Neural progenitor cell (in vitro differentiated cells): ENCODE data around the gene ANO7. TPM values are rescaled to one million over a fixed set of nuclear protein-coding genes. Genes with fewer than 3 reads are reported as not detected.

ENCODE experiments used
- DNase-seq: peaks from one replicate; pipeline ENCODE4 v3.0.0-alpha.2; 2016; ENCODE audit warnings: low spot score
- H2AFZ ChIP-seq: fragments of 200-600 bp; sonication (generic); replicated peaks from 2 replicates; pipeline ENCODE4 v1.6.1; 2016; ENCODE audit warnings: antibody characterized with exemption
- H3F3A ChIP-seq: fragments of 200-600 bp; sonication (generic); 2 replicates; pipeline ENCODE4 v1.6.1; 2016; ENCODE audit warnings: antibody characterized with exemption, low read depth
- H3K27ac ChIP-seq: fragments of 200-600 bp; sonication (generic); 2 replicates; pipeline ENCODE4 v1.5.1; 2016; ENCODE audit warnings: mild to moderate bottlenecking
- H3K27me3 ChIP-seq: fragments of 200-600 bp; sonication (generic); 2 replicates; pipeline ENCODE4 v1.6.1; 2016; ENCODE audit warnings: mild to moderate bottlenecking, moderate library complexity
- H3K36me3 ChIP-seq: fragments of 200-600 bp; sonication (generic); 2 replicates; pipeline ENCODE4 v1.5.1; 2016
- H3K4me1 ChIP-seq: fragments of 200-600 bp; sonication (generic); 2 replicates; pipeline ENCODE4 v1.6.1; 2016; ENCODE audit warnings: mixed run types
- H3K4me2 ChIP-seq: fragments of 200-600 bp; sonication (generic); 2 replicates; pipeline ENCODE4 v1.6.1; 2016
- H3K4me3 ChIP-seq: fragments of 200-600 bp; sonication (generic); 2 replicates; pipeline ENCODE4 v1.5.1; 2016
- H3K79me2 ChIP-seq: fragments of 200-600 bp; sonication (generic); 2 replicates; pipeline ENCODE4 v1.6.1; 2016; ENCODE audit warnings: low read depth
- H3K9ac ChIP-seq: fragments of 200-600 bp; sonication (generic); 2 replicates; pipeline ENCODE4 v1.6.1; 2016
- H3K9me3 ChIP-seq: fragments of 200-600 bp; sonication (generic); 2 replicates; pipeline ENCODE4 v1.5.1; 2016; ENCODE audit warnings: low read depth
- H4K20me1 ChIP-seq: fragments of 200-600 bp; sonication (generic); 2 replicates; pipeline ENCODE4 v1.6.1; 2016; ENCODE audit warnings: low read depth
- H3K27ac Mint-ChIP-seq: 3 replicates; pipeline ENCODE4 v1.8.0; 2021; ENCODE audit warnings: mixed read lengths
- H3K27me3 Mint-ChIP-seq: 2 replicates; pipeline ENCODE4 v1.8.0; 2022; ENCODE audit warnings: low read depth, mild to moderate bottlenecking, inconsistent platforms, moderate library complexity, mixed read lengths; ENCODE audit not compliant: insufficient read depth
- H3K36me3 Mint-ChIP-seq: 3 replicates; pipeline ENCODE4 v1.8.0; 2021; ENCODE audit warnings: mixed read lengths
- H3K4me1 Mint-ChIP-seq: 3 replicates; pipeline ENCODE4 v1.8.0; 2021; ENCODE audit warnings: mixed read lengths
- H3K4me3 Mint-ChIP-seq: 3 replicates; pipeline ENCODE4 v1.8.0; 2021; ENCODE audit warnings: mild to moderate bottlenecking, moderate library complexity, mixed read lengths
- H3K9me3 Mint-ChIP-seq: 3 replicates; pipeline ENCODE4 v1.8.0; 2020; ENCODE audit warnings: mixed read lengths
- CTCF ChIP-seq: fragments of 200-600 bp; sonication (generic); IDR thresholded peaks from 2 replicates; pipeline ENCODE4 v1.5.1; 2017; ENCODE audit warnings: antibody characterized with exemption, mild to moderate bottlenecking
- EZH2 ChIP-seq: fragments of 200-600 bp; sonication (generic); IDR thresholded peaks from 2 replicates; pipeline ENCODE4 v1.6.1; 2017; ENCODE audit warnings: antibody characterized with exemption, mild to moderate bottlenecking, moderate library complexity
- EZH2phosphoT487 ChIP-seq: fragments of 200-600 bp; sonication (generic); IDR thresholded peaks from 2 replicates; pipeline ENCODE4 v1.6.1; 2017; ENCODE audit warnings: antibody characterized with exemption
- total RNA-seq: library from RNA; depleted of rRNA; stranded (reverse); fragments of >200 nt; gene quantifications from 2 replicates; pipeline ENCODE4 v1.2.3, GENCODE V29; 2015; ENCODE audit warnings: low replicate concordance

Gene ANO7
- total RNA-seq, 1 donor from 2014 or later = not detected

DNA sequence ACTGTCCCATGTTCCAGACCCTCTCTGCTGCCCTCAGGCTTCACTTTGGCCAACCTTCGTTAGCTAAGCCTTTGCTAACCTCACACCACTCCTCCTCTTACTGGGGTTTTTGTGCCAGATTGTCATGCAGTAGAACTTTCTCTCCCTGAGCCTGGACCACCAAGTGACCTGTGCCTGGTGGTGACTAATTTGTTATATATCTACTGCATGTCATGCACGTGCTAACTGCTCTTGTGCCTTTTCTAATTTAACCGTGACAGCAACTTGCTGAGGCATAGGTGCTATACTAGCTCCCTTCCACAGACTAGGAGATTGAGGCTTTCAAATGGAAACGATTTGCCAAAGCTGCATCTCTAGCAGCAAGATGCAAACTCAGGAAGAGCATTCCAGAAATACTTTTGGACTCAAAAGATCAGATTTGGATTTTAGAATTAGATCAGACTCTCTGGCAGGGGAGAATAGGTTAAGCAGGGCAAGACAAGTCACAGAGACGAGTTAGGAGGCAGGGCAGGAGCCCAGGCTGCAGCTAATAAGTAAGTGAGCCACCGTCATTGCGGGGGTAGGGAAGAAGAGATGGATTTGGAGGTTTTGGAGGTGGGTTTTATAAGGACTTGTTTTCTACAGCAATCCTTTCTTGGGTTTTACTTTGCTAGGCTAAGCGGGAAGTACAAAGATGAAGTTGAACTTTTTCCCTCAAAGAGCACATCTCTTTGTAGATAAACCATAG, 36.4 kb upstream of the ANO7 start:
- no peak overlapping the region for H3K27ac Mint-ChIP-seq
- TF ChIP-seq EZH2 (no peak), CTCF (no peak), EZH2phosphoT487 (no peak)
- peaks cover 10% of the 10 kb centered on the region for H3K27me3 ChIP-seq
- H3K4me2 ChIP-seq = no peak overlapping the region
- H3K9ac ChIP-seq = no peak overlapping the region
- H3K4me3 ChIP-seq = no peak overlapping the region
- peaks cover 29% of the 10 kb centered on the region for H3K79me2 ChIP-seq
- no peaks in the 10 kb centered on the region for H3K36me3 ChIP-seq
- no peaks in the 10 kb centered on the region for H3K9me3 ChIP-seq
- peak overlapping the region; percentile 98 for H3K4me3 Mint-ChIP-seq
- H2AFZ ChIP-seq = no peak overlapping the region
- no peaks in the 10 kb centered on the region for H3K9me3 Mint-ChIP-seq
- peaks cover 2% of the 10 kb centered on the region for H3K36me3 Mint-ChIP-seq
- peaks cover 5% of the 10 kb centered on the region for H3F3A ChIP-seq
- H3K27me3 Mint-ChIP-seq = no peaks in the 10 kb centered on the region
- peaks cover 10% of the 10 kb centered on the region for H3K4me1 ChIP-seq
- H4K20me1 ChIP-seq = peaks cover 9% of the 10 kb centered on the region
- no peak for DNase-seq
- H3K27ac ChIP-seq = no peak overlapping the region
- peaks cover 31% of the 10 kb centered on the region for H3K4me1 Mint-ChIP-seq

GRCh38 chr2:241153616-241154015, 34.9 kb upstream of the ANO7 start:
- Mint-ChIP-seq H3K27me3 (no peaks in the 10 kb centered on the region), H3K9me3 (no peaks in the 10 kb centered on the region), H3K4me3 (no peak overlapping the region), H3K36me3 (peaks cover 4% of the 10 kb centered on the region), H3K4me1 (peaks cover 25% of the 10 kb centered on the region), H3K27ac (no peak overlapping the region)
- Histone ChIP-seq H3K9me3 (no peaks in the 10 kb centered on the region), H4K20me1 (no peaks in the 10 kb centered on the region), H3K9ac (no peak overlapping the region), H3K36me3 (no peaks in the 10 kb centered on the region), H3F3A (peaks cover 5% of the 10 kb centered on the region), H3K79me2 (peaks cover 14% of the 10 kb centered on the region), H3K4me1 (peaks cover 4% of the 10 kb centered on the region), H3K4me3 (no peak overlapping the region), H3K27me3 (peaks cover 2% of the 10 kb centered on the region), H2AFZ (no peak overlapping the region), H3K4me2 (no peak overlapping the region), H3K27ac (no peak overlapping the region)
- no peak for DNase-seq
- no peak for TF ChIP-seq EZH2
- TF ChIP-seq EZH2phosphoT487 = no peak
- no peak for TF ChIP-seq CTCF

GRCh38 chr2:241154915-241155314, 33.6 kb upstream of the ANO7 start:
- Histone ChIP-seq H2AFZ (no peak overlapping the region), H3K79me2 (peaks cover 13% of the 10 kb centered on the region), H3K4me1 (peaks cover 4% of the 10 kb centered on the region), H3K9me3 (no peaks in the 10 kb centered on the region), H3K4me2 (no peak overlapping the region), H3F3A (peaks cover 2% of the 10 kb centered on the region), H3K36me3 (no peaks in the 10 kb centered on the region), H3K27me3 (no peaks in the 10 kb centered on the region), H3K9ac (no peak overlapping the region), H3K27ac (no peak overlapping the region), H4K20me1 (no peaks in the 10 kb centered on the region), H3K4me3 (no peak overlapping the region)
- Mint-ChIP-seq H3K27me3 (no peaks in the 10 kb centered on the region), H3K4me3 (no peak overlapping the region), H3K9me3 (no peaks in the 10 kb centered on the region), H3K36me3 (peaks cover 4% of the 10 kb centered on the region), H3K27ac (no peak overlapping the region), H3K4me1 (peaks cover 24% of the 10 kb centered on the region)
- no peak for TF ChIP-seq CTCF
- TF ChIP-seq EZH2 = no peak
- TF ChIP-seq EZH2phosphoT487 = no peak
- no peak for DNase-seq
